NCI-H748 (cell line): ENCODE results near the gene SMC3.
A peak's percentile ranks its signal among the peaks of the same experiment; 100 is the strongest.
"Not testable (repeated sequence)": the region's sequence is repeated elsewhere in the genome, so short reads cannot be mapped to it uniquely, and the experiment has no call there.

Experiments
- DNase-seq: peaks from one replicate; lab custom pipeline; 2025; ENCODE audit not compliant: unreplicated experiment; lab: John Stamatoyannopoulos, UW

The SMC3 gene

DNA sequence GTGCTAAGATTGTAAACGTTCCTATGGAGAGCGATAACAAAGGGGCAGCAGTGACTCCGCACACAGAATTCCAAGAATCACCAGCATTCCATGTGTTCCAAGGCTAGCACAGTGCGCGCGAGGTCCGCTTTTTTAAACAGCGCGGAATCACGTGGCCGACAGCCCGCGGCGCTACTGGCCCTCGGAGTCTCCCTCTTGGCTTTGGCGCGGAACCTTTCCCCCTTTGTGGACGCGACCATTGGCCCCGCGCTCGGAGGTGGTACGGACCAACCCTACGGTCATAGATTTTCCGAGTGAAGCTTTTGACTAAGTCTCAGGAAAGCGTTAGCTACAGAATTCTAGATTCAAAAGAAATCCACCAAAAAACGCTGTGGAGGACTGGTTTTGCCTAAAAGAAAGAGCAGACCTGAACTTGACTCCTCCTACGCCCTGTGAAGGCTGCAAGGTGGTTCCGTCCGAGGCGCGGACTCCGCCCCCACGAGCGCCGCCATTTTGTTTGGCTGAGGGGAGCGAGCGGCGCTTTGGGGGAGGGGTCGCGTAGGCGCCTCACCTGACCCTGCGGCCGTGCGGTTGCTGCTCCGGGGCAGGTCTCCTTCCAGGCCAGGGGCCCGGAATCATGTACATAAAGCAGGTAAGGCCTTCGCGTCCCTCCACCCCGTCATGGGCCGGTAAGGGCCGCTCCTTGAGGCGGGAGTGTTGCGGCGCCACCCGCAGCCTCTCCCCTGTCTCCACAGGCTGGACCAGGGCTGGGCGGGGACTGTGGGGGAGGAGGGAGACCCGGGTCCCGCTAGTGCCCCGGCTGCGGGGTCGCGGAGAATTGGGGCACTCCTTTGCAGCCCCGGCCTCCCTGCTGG is at the start of gene SMC3:
TSS of gene SMC3 (plus strand) at position 495 of the 854 bp plus-strand sequence. CDS start at position 617, 122 bp downstream.
- peak; percentile 93 for DNase-seq

DNA sequence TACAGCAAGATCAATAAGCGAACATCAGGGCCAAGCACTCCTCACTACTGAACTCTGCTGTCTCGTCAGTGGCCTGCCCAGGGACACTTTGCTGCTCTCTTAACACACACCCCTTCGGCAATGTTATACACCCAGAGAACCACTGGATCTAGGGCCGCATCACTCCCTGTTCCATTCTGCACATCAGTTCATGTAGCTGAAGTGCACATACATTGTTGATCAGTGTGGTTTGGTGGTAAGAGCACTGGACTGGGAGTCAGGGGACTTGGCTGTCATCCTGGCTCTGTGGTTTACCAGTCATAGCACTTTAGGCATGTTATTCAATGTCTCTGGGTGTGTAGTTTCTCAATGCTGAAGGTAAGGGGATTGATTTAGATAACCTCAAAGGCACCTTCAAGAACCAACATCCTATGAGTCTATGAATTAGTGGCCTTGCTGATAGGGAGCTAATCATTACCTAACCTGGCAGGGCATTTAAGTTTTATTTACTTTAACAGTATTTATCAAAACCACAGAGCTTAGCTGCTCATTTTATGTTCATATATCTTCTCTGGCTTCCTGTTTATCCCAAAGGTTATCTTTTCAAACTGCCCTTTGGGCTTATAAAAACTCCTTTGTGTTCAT is 45.0 kb upstream of the SMC3 start:
- DNase-seq, result no peak

DNA sequence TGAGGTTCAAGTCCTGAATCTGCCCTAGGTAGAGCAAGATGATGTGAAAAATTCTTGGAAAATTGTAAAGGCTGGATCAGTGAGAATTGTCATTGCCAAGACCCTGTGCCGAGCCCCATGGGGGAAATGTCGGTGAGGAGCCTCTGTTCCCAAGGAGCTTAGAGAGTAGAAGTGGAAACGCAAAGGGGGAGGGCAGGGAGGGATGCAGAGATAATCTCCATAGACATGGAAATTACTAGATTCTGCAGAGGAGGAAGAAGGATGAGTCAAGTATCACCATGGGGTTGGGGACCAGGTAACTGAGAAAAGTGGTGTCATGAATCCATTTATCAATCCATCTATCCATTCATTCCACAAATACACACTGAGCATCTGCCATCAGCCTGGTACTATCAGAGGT is 43.8 kb upstream of the SMC3 start:
- DNase-seq, result no peak

DNA sequence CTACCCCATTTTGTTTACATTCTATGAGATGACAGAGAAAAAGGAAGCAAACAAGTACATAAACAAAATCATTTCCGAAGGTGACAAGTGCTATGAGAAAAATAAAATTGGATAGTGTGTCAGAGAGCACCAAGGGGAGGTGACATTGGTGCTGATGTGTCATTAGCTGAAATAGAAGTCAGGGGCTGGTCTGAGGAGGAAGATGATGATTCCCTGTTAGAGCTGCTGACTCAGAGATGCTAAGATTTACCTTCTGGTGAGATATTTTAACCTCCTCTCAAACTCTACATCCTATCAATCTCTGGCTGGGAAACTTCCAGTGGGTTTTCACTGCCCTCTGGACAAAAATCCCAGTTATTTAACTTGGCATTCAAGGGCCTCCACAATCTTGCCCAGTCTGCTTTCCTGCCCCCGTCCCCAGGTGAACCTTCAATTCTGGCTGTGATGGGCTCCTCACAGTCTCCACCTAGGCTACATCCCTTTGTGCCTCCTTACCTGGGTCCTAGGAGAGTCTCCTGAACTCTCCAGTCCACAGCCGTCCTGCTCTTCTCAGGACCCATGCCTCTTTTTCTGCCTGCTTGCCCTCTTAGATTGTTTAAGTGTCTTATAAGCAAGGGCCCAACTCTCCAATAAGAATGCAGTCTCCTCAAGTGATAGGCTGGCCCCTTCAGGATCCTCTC is 43.2 kb upstream of the SMC3 start:
- no peak for DNase-seq

DNA sequence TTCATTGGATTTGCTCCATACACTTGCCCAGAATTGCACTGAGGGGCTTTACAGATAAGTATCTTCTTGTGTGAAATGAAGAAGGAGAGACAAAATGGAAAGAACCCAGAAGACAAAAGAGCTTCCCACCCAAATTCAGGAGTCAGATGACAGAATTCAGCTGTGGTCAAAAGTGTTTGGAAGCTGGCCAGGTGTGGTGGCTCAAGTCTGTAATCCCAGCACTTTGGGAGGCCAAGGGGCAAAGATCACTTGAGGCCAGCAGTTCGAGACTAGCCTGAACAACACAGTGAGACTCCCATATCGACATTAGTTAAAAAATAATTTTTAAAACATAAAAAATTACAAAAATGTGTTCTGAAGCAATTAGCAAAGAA is 42.6 kb upstream of the SMC3 start:
- DNase-seq, result no peak

DNA sequence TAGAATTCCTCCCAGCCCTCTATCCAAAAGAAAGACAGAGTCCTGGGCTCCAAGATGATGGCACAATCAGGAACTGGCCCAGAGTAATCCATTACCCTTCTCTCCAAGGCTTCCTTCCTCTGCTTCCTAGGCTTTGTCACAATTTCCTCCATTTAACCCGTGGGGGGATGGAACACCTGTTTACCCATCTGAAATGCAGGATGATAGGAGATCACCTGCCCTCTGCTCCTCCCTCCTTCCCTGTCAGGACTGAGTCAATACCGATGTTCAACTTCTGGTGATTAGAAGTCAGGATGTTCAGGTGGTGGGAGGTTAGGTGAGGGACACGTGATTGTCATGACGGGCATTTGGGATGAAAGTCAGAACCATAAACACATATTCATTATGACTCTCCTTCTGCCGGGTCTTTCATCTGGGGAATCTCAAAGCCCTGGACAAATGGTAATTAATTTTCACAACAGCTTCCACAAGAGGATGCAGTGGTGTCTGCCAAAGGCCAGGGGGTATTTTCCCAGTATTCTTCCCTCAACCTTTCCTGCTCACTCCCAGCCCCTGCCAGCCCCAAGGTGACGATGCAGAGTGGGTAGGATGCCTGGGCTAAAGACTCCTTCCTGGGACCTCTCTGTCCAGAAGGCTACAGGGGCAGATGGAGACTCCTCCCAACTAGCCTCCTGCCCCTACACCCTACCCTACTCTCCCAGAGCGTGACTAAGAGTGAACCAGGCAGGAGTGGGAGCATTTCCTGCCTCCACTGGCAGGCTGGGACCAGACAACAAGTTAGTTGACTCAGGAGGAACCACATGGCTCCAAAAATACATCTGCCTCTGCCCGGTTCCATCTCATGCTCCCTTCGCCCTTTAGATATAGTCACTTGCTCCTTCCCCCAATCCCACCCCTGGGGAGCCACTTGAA is 41.9 kb upstream of the SMC3 start:
- DNase-seq, result no peak

DNA sequence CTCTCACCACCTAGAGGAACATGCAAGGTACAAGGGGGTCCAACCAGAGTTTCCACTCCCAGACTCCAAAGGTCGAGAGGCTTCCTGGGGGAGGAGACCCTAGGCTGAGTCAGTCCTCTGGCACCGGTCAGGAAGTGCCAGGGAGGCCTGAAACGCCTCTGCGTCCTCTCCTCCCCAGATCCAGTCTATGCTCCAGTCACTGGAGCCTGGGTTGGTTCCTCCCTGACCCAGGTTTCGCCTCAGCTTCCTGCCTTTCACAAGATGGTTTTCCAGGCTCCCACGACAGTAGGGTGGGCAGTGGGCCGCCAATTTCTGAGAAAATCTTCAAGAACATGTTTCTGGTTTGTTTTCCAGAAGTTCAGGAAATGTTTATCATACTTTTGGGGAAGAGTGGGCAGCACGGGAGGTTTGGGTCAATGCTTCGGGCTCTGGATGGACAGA is 39.7 kb upstream of the SMC3 start:
- DNase-seq, result no peak

DNA sequence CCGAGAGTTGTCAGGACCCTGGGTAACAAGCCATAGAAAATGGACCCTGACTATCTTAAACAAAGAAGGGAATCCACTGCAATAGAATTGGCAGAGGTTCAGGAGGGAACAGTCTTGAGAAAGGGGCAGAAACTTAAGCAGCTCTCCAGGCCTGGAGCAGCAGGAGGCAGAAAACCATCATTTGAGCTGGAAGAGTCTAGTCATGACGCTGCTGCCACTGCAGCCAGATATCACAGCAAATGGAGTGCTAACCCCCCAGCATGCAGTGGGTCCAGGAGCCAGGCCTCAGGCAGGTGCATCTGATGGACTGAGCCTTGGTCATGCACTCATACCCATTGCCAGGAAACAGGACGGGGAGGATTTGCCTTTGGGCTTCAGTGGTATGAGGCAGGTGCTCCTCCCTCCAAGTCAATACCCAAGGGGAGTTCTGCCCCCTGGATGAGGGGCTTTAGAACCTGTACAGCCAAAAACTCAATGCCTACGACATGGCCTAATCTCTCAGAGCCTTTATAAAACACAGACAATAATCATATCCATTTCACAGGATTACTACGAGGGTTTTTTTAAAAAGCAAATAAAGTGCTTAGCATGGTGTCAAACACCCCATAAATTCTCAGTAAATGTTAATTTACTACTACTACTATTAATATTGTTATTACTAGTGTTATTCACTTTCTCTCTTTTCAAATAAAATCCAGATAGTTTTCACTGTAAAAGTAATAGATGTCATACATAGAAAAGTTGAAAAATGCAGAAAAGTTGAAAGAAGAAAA is 39.1 kb upstream of the SMC3 start:
- DNase-seq, result no peak

DNA sequence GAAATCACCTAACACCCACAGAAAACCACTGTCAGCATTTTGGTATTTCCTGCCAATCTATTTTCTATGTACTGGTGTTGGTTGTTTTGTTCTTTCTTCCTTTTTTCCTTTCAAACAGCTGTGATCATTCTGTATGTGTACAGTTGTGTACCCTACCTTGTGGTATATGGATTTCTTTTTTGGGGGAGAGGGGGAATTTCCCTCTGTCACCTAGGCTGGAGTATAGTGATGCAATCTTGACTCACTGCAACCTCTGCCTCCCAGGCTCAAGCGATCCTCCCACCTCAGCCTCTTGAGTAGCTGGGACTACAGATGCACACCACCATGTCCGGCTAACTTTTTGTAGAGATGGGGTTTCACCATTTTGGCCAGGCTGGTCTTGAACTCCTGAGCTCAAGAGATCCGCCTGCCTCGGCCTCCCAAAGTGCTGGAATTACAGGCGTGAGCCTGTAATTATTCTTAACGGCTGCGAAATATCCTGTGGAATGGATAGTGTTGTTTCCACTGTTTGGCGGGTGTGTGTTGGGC is 38.4 kb upstream of the SMC3 start:
- DNase-seq, result not testable (repeated sequence)

DNA sequence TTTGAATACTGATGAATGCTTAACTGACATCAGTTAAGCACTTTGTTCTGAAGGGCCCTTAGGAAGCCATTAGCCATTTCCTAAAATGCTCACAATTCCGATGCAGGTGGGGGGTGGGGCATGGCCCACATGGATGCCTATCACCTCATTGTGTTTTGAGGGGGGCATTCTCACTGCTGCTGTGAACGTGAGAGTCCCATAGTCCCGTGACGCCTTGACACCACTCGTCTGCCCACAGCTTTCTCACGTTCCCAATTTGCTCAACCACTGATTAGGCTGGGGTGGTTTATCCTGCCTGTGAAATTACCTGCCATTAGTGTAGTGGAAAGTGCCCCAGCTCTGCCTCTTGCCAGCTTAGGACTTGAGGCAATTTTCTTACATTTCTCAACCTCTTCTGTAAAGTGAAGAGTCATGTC is 37.9 kb upstream of the SMC3 start:
- no peak for DNase-seq

DNA sequence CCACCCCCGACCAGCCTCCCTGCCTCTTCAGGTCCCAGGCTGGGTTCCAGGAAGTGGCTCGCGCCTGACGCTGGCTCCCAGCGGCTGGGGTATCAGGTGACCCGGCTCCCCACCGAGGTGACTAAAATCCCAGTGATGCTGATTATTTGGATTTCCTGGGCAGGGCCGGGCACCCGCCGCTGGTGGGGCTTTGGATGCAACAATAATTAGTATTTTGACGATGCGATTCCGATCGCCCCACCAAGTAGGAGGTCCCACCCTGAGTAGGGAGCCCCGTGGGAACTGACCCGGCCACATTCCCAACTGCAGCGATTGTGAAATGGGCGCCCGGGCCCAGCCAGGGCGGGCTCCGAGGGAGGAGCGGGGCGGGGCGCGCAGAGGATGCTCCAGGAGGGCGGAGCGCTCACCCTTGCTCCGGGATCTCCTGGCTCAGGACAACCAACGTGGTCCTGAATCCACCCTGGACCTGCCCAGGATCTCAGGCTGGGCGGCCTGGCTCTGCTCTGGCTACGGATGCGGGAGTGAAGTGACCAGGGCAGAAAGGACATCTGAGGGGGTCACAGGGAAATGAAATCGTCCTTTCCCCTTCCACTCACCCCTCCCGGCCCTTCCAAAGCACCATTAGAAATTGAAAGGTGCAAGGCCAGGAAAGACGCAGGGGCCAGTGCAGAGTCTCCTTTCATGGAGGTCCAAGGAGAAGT is 37.2 kb upstream of the SMC3 start:
- peak; percentile 46 for DNase-seq

DNA sequence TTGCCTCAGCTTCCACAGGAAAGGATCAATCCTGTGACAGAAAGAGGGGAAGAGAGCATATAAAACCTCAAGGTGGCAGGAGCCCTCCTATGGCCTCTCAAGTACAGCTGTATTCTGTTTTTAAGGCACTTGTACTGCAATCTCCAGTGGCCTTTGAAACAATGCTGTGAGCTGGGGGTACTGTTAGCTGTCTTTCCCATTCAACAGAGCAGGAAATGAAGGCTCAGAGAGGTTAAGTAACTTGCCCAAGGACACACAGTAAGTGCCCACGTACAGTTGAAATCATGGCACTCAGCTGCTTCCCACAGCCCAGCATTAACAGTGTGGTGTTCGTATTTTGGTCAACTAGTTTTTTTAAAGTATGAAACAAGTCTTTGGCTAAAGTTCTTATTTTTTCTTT is 35.8 kb upstream of the SMC3 start:
- DNase-seq, result no peak

DNA sequence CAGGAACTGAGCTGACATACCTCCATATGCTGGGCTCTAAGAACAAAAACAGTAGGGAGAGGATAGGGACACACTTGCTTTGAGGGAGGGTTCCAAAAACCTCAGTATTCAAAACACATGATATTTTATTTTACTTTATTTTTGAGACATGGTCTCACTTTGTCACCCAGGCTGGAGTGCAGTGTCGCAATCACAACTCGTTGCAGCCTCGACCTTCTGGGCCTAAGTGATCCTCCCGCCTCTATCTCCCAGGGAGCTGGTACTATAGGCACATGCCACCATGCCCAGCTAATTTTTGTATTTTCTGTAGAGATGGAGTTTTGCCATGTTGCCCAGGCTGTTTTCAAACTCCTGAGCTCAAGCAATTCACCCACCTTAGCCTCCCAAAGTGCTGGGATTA is 34.9 kb upstream of the SMC3 start:
- DNase-seq, result not testable (repeated sequence)

DNA sequence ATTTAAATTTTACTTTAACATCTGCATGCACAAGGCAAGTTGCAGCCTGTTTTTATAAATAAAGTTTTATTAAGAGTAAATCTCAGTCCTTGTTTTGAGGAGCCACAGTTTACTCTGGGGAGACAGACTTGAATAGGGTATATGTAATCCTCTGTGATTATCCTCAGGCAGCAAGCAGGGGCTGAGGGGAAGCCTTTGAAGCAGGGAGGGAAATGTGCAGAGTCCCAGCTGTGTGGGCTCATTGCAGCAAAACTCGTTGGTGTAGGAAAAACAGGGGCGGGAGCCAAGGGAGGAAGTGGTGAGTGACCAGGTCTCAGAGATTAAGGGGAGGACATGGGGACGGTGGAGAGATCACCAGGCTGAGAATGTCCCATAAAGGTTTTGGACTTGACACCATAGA is 34.3 kb upstream of the SMC3 start:
- no peak for DNase-seq

DNA sequence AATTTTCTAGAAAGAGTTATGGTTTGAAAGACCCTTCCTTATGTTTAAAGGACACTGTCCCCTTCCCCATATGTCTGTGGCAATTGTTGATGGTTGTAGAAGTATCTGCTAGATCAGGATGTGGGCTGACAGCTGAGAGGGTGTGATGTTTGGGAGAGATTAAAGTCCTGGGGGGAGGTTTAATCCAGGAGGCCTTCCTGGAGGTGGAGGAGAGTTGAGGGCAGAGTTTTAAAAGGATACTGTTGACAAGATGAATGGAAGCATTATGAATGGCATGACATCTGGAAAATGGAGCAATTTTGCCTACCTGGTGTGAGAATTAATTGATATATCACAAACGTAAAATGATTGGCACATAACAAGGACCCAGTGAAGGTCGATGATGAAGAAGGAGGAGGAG is 32.9 kb upstream of the SMC3 start:
- DNase-seq, result no peak

DNA sequence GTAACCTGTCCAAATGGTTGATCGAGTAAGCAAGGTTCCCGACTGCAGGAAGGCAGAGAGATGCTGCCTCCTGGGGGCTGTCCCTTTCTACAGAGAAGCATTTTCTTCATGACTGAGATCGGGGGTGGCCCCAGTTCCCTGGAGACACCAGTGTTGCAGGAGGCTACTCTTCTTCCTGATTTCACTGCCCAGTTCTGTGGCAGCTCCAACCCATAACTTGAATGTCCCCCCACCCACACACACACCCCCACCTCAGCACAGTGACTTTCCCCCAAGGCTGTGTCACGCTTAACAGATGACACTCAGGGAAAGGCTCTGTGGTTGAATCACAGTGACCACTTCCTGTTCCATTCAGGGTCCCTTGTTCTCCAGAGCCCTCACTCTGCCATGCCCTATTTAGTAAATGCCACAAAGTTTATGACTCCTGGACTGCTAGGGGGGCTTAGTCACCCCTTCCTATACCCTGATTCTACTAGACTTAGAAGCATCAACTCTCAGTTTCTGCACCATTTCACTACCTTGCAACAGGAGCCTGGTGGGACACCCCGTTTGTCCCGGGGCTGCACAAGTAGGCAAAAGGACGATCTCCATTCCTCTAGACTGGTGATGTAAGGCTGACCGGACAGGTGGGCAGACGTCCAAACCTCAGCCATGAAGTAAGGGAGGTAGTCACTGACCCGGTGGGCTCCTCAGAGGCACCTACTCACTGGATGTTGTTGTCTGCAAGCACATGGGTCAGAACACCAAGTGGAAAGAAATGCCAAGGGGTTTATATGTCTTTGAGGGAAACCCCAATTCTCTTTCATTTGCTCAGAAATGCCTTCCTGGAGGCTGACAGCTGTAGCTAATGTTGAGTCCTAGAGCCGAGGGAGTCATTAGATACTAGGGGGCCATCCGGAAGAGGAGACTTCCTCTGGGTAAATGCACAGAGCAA is 31.3 kb upstream of the SMC3 start:
- DNase-seq, result no peak

DNA sequence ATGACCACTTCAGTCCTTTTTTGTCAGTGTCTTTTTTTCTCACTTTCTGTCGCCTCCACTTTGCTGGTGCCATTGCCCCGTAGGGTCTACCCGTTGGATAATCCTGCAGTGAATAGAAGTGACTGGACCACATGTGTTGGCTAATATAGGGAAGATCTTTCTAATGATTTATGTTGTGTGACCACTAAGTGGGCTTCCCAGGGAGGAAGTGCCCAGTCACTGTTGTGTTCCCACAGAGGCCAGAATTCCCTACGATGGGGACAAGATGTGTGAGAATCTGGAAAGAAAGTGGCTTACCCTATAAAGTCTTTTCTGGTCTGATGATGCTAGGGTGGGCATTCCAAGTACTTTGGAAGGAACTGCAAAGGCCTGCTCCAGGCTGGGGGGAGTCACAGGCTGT is 28.4 kb upstream of the SMC3 start:
- no peak for DNase-seq

DNA sequence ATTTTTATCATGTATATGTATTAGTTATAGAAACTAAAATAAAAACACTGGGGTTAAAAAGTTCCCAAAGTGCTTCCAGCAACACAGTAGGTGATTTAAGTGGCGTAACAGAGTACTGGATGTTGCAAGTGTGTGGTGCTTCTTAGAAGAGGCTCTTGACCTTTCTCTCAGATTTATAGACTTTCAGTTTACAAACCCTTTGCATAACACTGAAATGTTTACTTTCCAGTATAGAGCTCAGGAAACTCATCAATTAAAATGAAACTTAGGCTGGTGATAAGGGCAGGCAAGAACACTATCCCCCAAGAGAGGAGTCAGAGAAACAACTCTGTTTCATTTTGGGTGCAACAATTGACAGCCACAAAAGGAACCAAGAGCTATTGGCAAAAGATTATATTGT is 27.5 kb upstream of the SMC3 start:
- DNase-seq, result no peak
